ENCODE data around the gene FOLH1. TPM values are rescaled to one million over a fixed set of nuclear protein-coding genes. Genes with fewer than 3 reads are reported as not detected.
"Not testable (repeated sequence)": the region's sequence is repeated elsewhere in the genome, so short reads cannot be mapped to it uniquely, and the experiment has no call there.

Gene FOLH1
- total RNA-seq, 1 donor from 2014 or later = 0.90 TPM

DNA sequence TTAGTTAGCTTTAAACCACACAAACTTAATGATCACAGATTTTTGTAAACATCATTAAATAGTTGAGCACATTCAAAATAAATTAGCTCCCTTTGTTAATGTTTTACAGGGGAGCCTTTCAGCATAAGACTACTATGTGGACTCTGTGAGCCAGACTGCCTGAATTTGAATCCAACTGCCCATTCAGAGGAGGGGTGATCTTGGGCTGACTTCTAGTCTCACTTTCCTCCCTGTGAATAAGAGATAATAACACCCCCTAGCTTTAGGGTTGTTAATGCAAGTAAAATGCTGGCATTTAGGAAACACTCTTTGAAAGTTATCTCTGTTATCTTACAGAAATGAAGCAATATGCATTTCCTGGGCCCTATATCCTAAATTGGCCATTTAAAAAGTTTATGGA, 23.6 kb downstream of the FOLH1 start:
- DNase-seq (ENCODE audit: low spot score) = not testable (repeated sequence)

DNA sequence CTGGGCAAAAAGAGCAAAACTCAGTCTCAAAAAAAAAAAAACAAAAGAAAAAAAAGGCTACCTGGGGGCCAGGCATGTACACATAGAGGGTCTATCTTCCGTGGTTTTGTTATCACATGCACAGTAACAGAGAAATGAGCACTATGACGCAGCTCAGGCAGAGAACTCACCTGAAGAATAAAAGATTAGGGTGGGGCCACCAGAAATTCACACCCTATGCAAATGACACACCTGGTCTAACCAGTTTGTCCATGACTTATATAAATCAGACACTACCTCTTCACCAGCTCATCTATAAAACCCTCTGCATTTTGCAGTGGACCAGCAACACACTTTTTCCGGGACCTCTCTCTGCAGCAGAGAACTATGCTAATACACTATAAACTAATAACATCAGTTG, 30.5 kb downstream of the FOLH1 start:
- not testable (repeated sequence) for DNase-seq (ENCODE audit: low spot score)

- DNase-seq (ENCODE audit: low spot score) = not testable (repeated sequence)
Observed at GRCh38 chr11:49175378-49175777, 33.0 kb downstream of the FOLH1 start.

GRCh38 chr11:49174691-49175366, 33.6 kb downstream of the FOLH1 start:
- not testable (repeated sequence) for DNase-seq (ENCODE audit: low spot score)

GRCh38 chr11:49171613-49172012, 36.8 kb downstream of the FOLH1 start:
- DNase-seq (ENCODE audit: low spot score) = not testable (repeated sequence)

GRCh38 chr11:49169579-49169978, 38.8 kb downstream of the FOLH1 start:
- not testable (repeated sequence) for DNase-seq (ENCODE audit: low spot score)

GRCh38 chr11:49168992-49169391, 39.4 kb downstream of the FOLH1 start:
- not testable (repeated sequence) for DNase-seq (ENCODE audit: low spot score)

GRCh38 chr11:49151211-49151610, 57.2 kb downstream of the FOLH1 start:
- DNase-seq (ENCODE audit: low spot score) = no peak

- not testable (repeated sequence) for DNase-seq (ENCODE audit: low spot score)
Observed at GRCh38 chr11:49102356-49102755, 106.0 kb downstream of the FOLH1 start.

Other genes starting within 250 kb of the FOLH1 start
- not detected for gene TRIM51G, start 224.7 kb downstream of the FOLH1 start, total RNA-seq
- not detected for gene TRIM49B, start 179.8 kb downstream of the FOLH1 start, total RNA-seq
- gene TRIM64C, start 149.5 kb downstream of the FOLH1 start, total RNA-seq = not detected